ENCODE data around the gene ANKRD17.

DNA sequence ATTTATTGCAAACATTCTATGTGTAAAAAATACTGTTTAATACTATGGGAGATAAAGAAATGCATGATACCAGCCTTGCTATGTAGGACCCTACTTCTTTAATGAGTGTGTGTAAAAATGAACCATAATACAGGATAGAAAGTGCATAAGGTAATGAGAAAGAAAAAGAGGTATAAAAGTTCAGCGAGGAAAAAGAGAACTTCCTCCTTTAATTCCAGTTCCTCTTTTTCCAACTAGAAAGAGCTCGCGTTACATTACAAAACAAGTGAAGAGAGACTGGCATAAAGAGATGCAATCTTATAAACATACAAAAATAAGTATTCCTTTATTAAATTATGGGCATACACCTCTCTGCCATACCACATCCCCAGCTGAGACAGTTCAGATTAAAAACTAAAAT, 77.4 kb downstream of the ANKRD17 start:
- no peak for TF ChIP-seq YY1 (IDR thresholded peaks at IDR 0.05; ENCODE audit: low read depth)
- TF ChIP-seq, protein P1, sequence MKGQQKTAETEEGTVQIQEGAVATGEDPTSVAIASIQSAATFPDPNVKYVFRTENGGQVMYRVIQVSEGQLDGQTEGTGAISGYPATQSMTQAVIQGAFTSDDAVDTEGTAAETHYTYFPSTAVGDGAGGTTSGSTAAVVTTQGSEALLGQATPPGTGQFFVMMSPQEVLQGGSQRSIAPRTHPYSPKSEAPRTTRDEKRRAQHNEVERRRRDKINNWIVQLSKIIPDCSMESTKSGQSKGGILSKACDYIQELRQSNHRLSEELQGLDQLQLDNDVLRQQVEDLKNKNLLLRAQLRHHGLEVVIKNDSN (IDR thresholded peaks at IDR 0.05): no peak
- TF ChIP-seq NFIC (IDR thresholded peaks at IDR 0.05): no peak
- TF ChIP-seq TAF1 (IDR thresholded peaks at IDR 0.05; ENCODE audit: low read depth): no peak
- TF ChIP-seq EP300 (IDR thresholded peaks at IDR 0.05; ENCODE audit: borderline replicate concordance): no peak
- TF ChIP-seq, protein P2, sequence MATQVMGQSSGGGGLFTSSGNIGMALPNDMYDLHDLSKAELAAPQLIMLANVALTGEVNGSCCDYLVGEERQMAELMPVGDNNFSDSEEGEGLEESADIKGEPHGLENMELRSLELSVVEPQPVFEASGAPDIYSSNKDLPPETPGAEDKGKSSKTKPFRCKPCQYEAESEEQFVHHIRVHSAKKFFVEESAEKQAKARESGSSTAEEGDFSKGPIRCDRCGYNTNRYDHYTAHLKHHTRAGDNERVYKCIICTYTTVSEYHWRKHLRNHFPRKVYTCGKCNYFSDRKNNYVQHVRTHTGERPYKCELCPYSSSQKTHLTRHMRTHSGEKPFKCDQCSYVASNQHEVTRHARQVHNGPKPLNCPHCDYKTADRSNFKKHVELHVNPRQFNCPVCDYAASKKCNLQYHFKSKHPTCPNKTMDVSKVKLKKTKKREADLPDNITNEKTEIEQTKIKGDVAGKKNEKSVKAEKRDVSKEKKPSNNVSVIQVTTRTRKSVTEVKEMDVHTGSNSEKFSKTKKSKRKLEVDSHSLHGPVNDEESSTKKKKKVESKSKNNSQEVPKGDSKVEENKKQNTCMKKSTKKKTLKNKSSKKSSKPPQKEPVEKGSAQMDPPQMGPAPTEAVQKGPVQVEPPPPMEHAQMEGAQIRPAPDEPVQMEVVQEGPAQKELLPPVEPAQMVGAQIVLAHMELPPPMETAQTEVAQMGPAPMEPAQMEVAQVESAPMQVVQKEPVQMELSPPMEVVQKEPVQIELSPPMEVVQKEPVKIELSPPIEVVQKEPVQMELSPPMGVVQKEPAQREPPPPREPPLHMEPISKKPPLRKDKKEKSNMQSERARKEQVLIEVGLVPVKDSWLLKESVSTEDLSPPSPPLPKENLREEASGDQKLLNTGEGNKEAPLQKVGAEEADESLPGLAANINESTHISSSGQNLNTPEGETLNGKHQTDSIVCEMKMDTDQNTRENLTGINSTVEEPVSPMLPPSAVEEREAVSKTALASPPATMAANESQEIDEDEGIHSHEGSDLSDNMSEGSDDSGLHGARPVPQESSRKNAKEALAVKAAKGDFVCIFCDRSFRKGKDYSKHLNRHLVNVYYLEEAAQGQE (IDR thresholded peaks at IDR 0.05; ENCODE audit: low read depth): no peak
- TF ChIP-seq, protein P3, sequence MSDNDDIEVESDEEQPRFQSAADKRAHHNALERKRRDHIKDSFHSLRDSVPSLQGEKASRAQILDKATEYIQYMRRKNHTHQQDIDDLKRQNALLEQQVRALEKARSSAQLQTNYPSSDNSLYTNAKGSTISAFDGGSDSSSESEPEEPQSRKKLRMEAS (IDR thresholded peaks at IDR 0.05): no peak
- no peak for TF ChIP-seq CREB1 (IDR thresholded peaks at IDR 0.05; ENCODE audit: low read depth)
- no peak for TF ChIP-seq FOXM1 (IDR thresholded peaks at IDR 0.05; ENCODE audit: borderline replicate concordance, low read depth)
- no peak for TF ChIP-seq CEBPB (IDR thresholded peaks at IDR 0.05)
- TF ChIP-seq RAD21 (IDR thresholded peaks at IDR 0.05; ENCODE audit: low read depth): no peak
- no peak for TF ChIP-seq EGR1 (IDR thresholded peaks at IDR 0.05)

Measured in Ishikawa (cell line).